ENCODE data around the gene KCNK2.

The KCNK2 gene

GRCh38 chr1:215115760-215116159 is 33.2 kb downstream of the KCNK2 start:
- no peak for DNase-seq
- no peaks in the 10 kb centered on the region for H3K27me3 ChIP-seq (replicated peaks)
- no peak for TF ChIP-seq CTCF (IDR thresholded peaks at IDR 0.05; ENCODE audit: low read depth, low read length, missing control alignments)
- no peak overlapping the region for H3K27ac ChIP-seq
- no peak overlapping the region for H3K4me3 ChIP-seq (ENCODE audit: low read depth, low read length)
- no peaks in the 10 kb centered on the region for H3K36me3 ChIP-seq (replicated peaks)
- in situ Hi-C loops (cut with HindIII; ENCODE audit: low pct_ligation_motif_present, low sequenced_read_pairs) = no loop called here

DNA sequence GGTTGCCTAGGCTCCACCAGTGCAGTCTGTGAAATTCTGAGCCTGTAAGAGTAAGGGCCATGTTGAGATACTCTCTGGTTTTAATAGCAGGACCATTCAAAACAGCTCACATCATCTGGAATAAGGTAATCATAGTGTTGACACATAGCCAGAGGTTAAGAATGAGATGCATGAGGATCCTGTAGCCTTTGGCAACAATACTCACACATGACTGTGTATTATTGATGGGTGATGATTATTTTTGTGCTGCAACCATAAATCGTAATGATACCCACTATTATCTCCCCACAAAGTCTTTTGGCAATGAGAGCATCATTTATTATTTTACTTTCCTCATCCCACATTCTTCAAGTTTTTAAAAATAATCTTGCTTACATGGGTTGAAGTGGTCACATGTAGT is 35.5 kb downstream of the KCNK2 start:
- Histone ChIP-seq H3K27ac (no peak overlapping the region), H3K4me3 (ENCODE audit: low read depth, low read length) (no peak overlapping the region), H3K27me3 (replicated peaks) (no peaks in the 10 kb centered on the region), H3K36me3 (replicated peaks) (no peaks in the 10 kb centered on the region)
- TF ChIP-seq CTCF (IDR thresholded peaks at IDR 0.05; ENCODE audit: low read depth, low read length, missing control alignments) = no peak
- DNase-seq = no peak
- in situ Hi-C loops (cut with HindIII; ENCODE audit: low pct_ligation_motif_present, low sequenced_read_pairs) = no loop called here

DNA sequence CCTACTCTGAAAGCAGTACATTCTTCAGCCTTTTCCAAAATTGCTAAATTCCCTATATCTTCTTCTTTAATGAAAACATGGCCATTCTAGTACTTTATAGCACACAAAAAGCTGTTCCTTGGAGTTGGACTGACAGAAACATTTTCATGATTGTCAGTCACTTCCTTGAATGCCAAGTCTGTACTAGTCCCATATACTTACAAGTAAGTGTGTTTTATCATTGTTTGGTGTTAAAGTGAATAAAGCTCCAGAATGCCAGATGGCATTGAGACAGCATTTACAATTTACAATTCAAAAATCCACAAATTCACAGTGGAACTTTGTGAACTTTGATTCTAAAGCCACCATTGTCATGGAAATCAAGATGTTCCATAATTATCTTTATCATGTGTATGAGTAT is 36.5 kb downstream of the KCNK2 start:
- H3K4me3 ChIP-seq (ENCODE audit: low read depth, low read length) = no peak overlapping the region
- in situ Hi-C loops (cut with HindIII; ENCODE audit: low pct_ligation_motif_present, low sequenced_read_pairs) = no loop called here

GRCh38 chr1:215119719-215120365 is 37.3 kb downstream of the KCNK2 start:
- no peak overlapping the region for H3K27ac ChIP-seq
- no peak for TF ChIP-seq CTCF (IDR thresholded peaks at IDR 0.05; ENCODE audit: low read depth, low read length, missing control alignments)

More for the DNA sequence above, 36.5 kb downstream of the KCNK2 start:
- no peaks in the 10 kb centered on the region for H3K27me3 ChIP-seq (replicated peaks)
- no peak overlapping the region for H3K27ac ChIP-seq
- no peak for TF ChIP-seq CTCF (IDR thresholded peaks at IDR 0.05; ENCODE audit: low read depth, low read length, missing control alignments)
- no peaks in the 10 kb centered on the region for H3K36me3 ChIP-seq (replicated peaks)
- DNase-seq = no peak

GRCh38 chr1:215128504-215128903 is 46.0 kb downstream of the KCNK2 start:
- no peak for TF ChIP-seq CTCF (IDR thresholded peaks at IDR 0.05; ENCODE audit: low read depth, low read length, missing control alignments)
- H3K27ac ChIP-seq = no peak overlapping the region
- H3K27me3 ChIP-seq (replicated peaks) = no peaks in the 10 kb centered on the region
- in situ Hi-C loops (cut with HindIII; ENCODE audit: low pct_ligation_motif_present, low sequenced_read_pairs) = no loop called here
- no peaks in the 10 kb centered on the region for H3K36me3 ChIP-seq (replicated peaks)
- DNase-seq = no peak
- no peak overlapping the region for H3K4me3 ChIP-seq (ENCODE audit: low read depth, low read length)

More at GRCh38 chr1:215119719-215120365, 37.3 kb downstream of the KCNK2 start:
- no peak for DNase-seq
- Histone ChIP-seq H3K27me3 (replicated peaks) (no peaks in the 10 kb centered on the region), H3K36me3 (replicated peaks) (no peaks in the 10 kb centered on the region), H3K4me3 (ENCODE audit: low read depth, low read length) (no peak overlapping the region)
- in situ Hi-C loops (cut with HindIII; ENCODE audit: low pct_ligation_motif_present, low sequenced_read_pairs) = no loop called here

DNA sequence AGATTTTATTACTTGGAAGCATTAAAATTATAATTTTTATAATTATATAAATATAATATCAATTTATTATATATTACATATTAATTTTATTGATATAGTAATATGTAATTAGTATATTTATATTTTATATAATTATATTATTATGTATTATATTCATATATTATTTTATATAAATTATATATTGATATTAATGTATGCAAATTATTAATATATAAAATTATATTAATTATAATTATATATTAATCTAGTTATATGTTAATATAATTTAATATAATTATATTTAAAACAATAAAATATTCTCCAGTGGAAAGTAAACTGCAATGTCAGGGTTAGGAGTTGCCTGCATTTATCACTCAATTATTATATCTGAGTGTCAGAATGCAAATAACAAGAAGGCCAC is 48.8 kb downstream of the KCNK2 start:
- no peak for DNase-seq
- in situ Hi-C loops (cut with HindIII; ENCODE audit: low pct_ligation_motif_present, low sequenced_read_pairs) = no loop called here
- no peaks in the 10 kb centered on the region for H3K36me3 ChIP-seq (replicated peaks)
- H3K27me3 ChIP-seq (replicated peaks) = no peaks in the 10 kb centered on the region
- TF ChIP-seq CTCF (IDR thresholded peaks at IDR 0.05; ENCODE audit: low read depth, low read length, missing control alignments) = no peak
- H3K27ac ChIP-seq = no peak overlapping the region
- H3K4me3 ChIP-seq (ENCODE audit: low read depth, low read length) = no peak overlapping the region
